Activated T-helper 2 cell treated with anti-CD3 and anti-CD28 coated beads, Interferon-gamma antibody, Interleukin-2, Interleukin-4, amounts not matched to agents 10 μg/mL and 5 μg/mL and 100 μg/mL, durations not matched to agents 14 hours and 24 hours and 36 hours (primary cell): ENCODE results near the gene ZNF680. TPM values are rescaled to one million over a fixed set of nuclear protein-coding genes. Genes with fewer than 3 reads are reported as not detected.
"Not testable (repeated sequence)": the region's sequence is repeated elsewhere in the genome, so short reads cannot be mapped to it uniquely, and the experiment has no call there.

Source experiments
- DNase-seq: peaks from one replicate; pipeline ENCODE4 v3.0.0; 2021; ENCODE audit warnings: low spot score
- H3K27ac Mint-ChIP-seq: one replicate; pipeline ENCODE4 v1.8.0; 2021; ENCODE audit warnings: mixed read lengths
- H3K27me3 Mint-ChIP-seq: one replicate; pipeline ENCODE4 v1.8.0; 2021; ENCODE audit warnings: low read depth, mixed read lengths
- H3K36me3 Mint-ChIP-seq: one replicate; pipeline ENCODE4 v1.8.0; 2021; ENCODE audit warnings: low read depth, mixed read lengths
- H3K4me1 Mint-ChIP-seq: one replicate; pipeline ENCODE4 v1.8.0; 2021; ENCODE audit warnings: low read depth, mixed read lengths
- H3K4me3 Mint-ChIP-seq: one replicate; pipeline ENCODE4 v1.8.0; 2021; ENCODE audit warnings: low read depth, mild to moderate bottlenecking, moderate library complexity, mixed read lengths
- H3K9me3 Mint-ChIP-seq: one replicate; pipeline ENCODE4 v1.8.0; 2021; ENCODE audit warnings: mixed read lengths
- intact Hi-C: fragments of 100-400 bp; cut with micrococcal nuclease; formaldehyde crosslinking; loops from one replicate; pipeline ENCODE4 v1.15.1; 2023
- total RNA-seq: library from RNA; stranded (reverse); gene quantifications from 2 replicates; pipeline ENCODE4 v1.2.3, GENCODE V29; 2022

The ZNF680 gene
- total RNA-seq, 1 donor from 2014 or later, result 10.9 TPM

- intact Hi-C loops, result no loop called here
- no peaks in the 10 kb centered on the region for H3K27me3 Mint-ChIP-seq
- H3K36me3 Mint-ChIP-seq, result no peaks in the 10 kb centered on the region
Observed at GRCh38 chr7:64581391-64581790, 18.5 kb upstream of the ZNF680 start.

GRCh38 chr7:64574540-64575099 is 11.7 kb upstream of the ZNF680 start:
- Mint-ChIP-seq H3K27me3 (peaks cover 7% of the 10 kb centered on the region), H3K9me3 (peaks cover 19% of the 10 kb centered on the region), H3K4me1 (peaks cover 5% of the 10 kb centered on the region), H3K27ac (no peak overlapping the region), H3K4me3 (no peak overlapping the region), H3K36me3 (peaks cover 2% of the 10 kb centered on the region)
- intact Hi-C loops, result no loop called here
- DNase-seq, result no peak

More at GRCh38 chr7:64581391-64581790, 18.5 kb upstream of the ZNF680 start:
- peaks cover 34% of the 10 kb centered on the region for H3K9me3 Mint-ChIP-seq
- no peak overlapping the region for H3K4me3 Mint-ChIP-seq
- no peak overlapping the region for H3K27ac Mint-ChIP-seq
- no peaks in the 10 kb centered on the region for H3K4me1 Mint-ChIP-seq
- DNase-seq, result no peak

DNA sequence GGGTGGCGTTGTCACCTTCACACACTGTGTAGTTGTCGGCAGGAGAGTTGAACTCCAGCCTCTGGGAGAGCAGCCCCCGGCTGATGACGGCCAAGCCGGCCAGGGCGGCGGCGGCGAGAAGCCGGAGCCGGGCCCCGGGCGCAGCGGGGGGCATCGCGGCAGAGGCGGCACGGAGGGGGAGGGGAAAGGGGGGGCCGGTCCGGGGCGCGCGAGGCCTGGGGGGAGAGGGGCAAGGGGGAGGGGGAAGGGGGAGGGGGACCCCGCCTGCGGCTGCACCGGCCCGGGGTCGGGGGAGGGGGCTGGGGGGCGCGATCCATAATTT is 7.4 kb upstream of the ZNF680 start:
- H3K9me3 Mint-ChIP-seq, result peaks cover 19% of the 10 kb centered on the region
- H3K27me3 Mint-ChIP-seq, H3K4me1 Mint-ChIP-seq, DNase-seq, H3K27ac Mint-ChIP-seq, intact Hi-C loops: not testable (repeated sequence)
- peak overlapping the region; percentile 79 for H3K4me3 Mint-ChIP-seq
- H3K36me3 Mint-ChIP-seq, result peaks cover 10% of the 10 kb centered on the region

DNA sequence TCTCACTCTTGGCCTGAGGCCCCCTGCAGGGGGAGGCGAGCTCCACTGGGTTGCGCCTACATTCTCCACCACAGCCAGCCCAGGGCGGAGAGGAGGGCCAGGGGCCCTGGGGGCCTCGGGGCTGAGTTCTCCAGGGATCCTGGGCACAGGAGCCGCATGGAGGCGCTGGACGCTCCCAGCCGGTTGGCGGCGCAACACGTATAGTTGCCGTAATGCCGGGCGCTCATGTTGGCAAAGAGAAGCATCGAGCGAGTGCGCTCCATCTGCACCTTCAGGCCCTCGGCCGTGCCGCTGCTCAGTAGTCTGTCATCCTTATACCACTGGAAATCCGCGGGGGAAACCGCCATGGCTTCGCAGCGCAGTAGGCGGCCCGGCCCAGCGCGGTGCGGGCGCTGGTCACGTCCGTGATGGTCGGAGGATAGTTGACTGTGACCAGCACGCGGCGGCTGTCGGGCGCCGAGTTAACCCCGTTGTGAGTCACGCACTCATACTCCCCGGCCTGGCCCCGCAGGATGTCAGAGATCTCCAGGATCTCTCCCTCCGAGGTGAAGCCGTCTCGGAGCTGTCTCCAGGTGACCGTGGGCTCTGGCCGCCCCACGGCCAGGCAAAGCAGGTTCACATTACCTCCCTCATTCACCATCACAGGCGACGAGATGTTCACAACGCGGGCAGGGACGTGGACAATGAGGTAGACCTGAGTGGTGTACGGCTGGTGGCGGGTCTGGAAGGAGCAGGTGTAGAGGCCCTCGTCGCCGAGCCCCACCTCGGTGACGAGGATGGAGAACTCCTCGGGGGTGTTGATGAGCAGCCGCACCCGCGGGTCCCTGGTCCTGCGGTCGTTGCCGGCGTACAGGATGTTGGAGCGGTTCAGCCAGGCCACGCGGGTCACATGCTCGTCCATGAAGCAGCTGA is 6.8 kb upstream of the ZNF680 start:
- DNase-seq, result peak; percentile 9
- H3K27me3 Mint-ChIP-seq, result peaks cover 11% of the 10 kb centered on the region
- H3K4me1 Mint-ChIP-seq, result not testable (repeated sequence)
- H3K27ac Mint-ChIP-seq, result peak overlapping the region; percentile 21
- intact Hi-C loops, result loop anchor here (10.0 kb wide), 1 partner anchor 805 kb away; the partner anchor contains the start of gene ZNF92
- H3K36me3 Mint-ChIP-seq, result peaks cover 10% of the 10 kb centered on the region
- H3K9me3 Mint-ChIP-seq, result peaks cover 19% of the 10 kb centered on the region
- peak overlapping the region; percentile 79 for H3K4me3 Mint-ChIP-seq

DNA sequence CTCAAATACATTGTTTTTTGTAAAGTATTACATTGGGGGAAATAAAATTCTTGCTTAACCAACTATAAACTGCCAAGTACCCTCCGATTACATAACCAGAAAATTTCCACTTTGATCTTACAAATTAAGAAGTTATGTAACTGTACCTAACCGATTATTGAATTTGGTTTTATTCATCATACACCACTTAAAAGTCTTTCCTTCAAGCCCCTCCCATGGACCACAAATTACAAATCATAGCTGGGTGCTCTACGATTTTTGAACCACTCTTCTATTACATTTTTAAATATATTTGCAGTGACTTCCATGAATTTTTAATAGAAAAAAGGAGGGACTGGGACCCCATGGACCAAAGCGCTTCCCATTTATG is 630 bp downstream of the ZNF680 start:
- intact Hi-C loops, result loop anchor here (1.0 to 10.0 kb wide), 6 partner anchors 105 to 813 kb away; partner anchors contain the start of genes ZNF107, ZNF138, ZNF273 and ZNF92
- Mint-ChIP-seq H3K36me3 (peaks cover 45% of the 10 kb centered on the region), H3K27me3 (peaks cover 2% of the 10 kb centered on the region), H3K27ac (peak overlapping the region; percentile 95), H3K4me3 (peak overlapping the region; percentile 98), H3K9me3 (peaks cover 42% of the 10 kb centered on the region), H3K4me1 (peaks cover 8% of the 10 kb centered on the region)
- no peak for DNase-seq

GRCh38 chr7:64559206-64559605 is 3.7 kb downstream of the ZNF680 start:
- no peak for DNase-seq
- H3K4me1 Mint-ChIP-seq, result peaks cover 8% of the 10 kb centered on the region
- no peaks in the 10 kb centered on the region for H3K27me3 Mint-ChIP-seq
- H3K9me3 Mint-ChIP-seq, result peaks cover 61% of the 10 kb centered on the region
- no peak overlapping the region for H3K4me3 Mint-ChIP-seq
- intact Hi-C loops, result no loop called here
- H3K36me3 Mint-ChIP-seq, result peaks cover 70% of the 10 kb centered on the region
- H3K27ac Mint-ChIP-seq, result no peak overlapping the region

- Mint-ChIP-seq H3K9me3 (peaks cover 57% of the 10 kb centered on the region), H3K36me3 (peaks cover 73% of the 10 kb centered on the region), H3K27me3 (no peaks in the 10 kb centered on the region), H3K4me1 (peaks cover 6% of the 10 kb centered on the region), H3K27ac (no peak overlapping the region), H3K4me3 (no peak overlapping the region)
- DNase-seq, result no peak
- intact Hi-C loops, result no loop called here
Observed at GRCh38 chr7:64558781-64559180, 4.1 kb downstream of the ZNF680 start.

GRCh38 chr7:64558323-64558705 is 4.6 kb downstream of the ZNF680 start:
- Mint-ChIP-seq H3K4me3 (no peak overlapping the region), H3K27ac (no peak overlapping the region), H3K9me3 (peaks cover 55% of the 10 kb centered on the region), H3K27me3 (no peaks in the 10 kb centered on the region), H3K4me1 (peaks cover 5% of the 10 kb centered on the region), H3K36me3 (peaks cover 77% of the 10 kb centered on the region)
- no peak for DNase-seq
- intact Hi-C loops, result no loop called here

- H3K4me3 Mint-ChIP-seq, result no peak overlapping the region
- peaks cover 78% of the 10 kb centered on the region for H3K36me3 Mint-ChIP-seq
- intact Hi-C loops, result no loop called here
- peaks cover 3% of the 10 kb centered on the region for H3K4me1 Mint-ChIP-seq
- no peak overlapping the region for H3K27ac Mint-ChIP-seq
- H3K27me3 Mint-ChIP-seq, result no peaks in the 10 kb centered on the region
- DNase-seq, result no peak
- peaks cover 55% of the 10 kb centered on the region for H3K9me3 Mint-ChIP-seq
Observed at GRCh38 chr7:64557601-64558322, 5.1 kb downstream of the ZNF680 start.

DNA sequence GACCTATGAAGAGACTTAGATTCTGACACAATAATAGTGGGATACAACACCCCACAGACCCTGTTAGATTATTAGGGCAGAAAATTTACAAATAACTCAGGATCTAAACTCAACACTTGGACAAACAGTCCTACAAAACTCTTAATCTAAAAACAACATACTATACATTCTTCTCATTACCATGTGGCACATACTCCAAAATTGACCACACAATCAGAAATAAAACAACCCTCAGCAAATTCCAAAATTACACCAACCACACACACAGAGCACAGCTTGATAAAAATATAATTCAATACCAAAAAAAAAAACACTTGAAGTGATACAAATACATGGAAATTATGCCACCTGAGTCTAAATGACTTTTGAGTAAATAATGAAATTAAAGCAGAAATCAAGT is 7.8 kb downstream of the ZNF680 start:
- no peak for DNase-seq
- no peaks in the 10 kb centered on the region for H3K27me3 Mint-ChIP-seq
- H3K27ac Mint-ChIP-seq, result no peak overlapping the region
- H3K36me3 Mint-ChIP-seq, result peaks cover 84% of the 10 kb centered on the region
- H3K4me3 Mint-ChIP-seq, result no peak overlapping the region
- H3K9me3 Mint-ChIP-seq, result peaks cover 66% of the 10 kb centered on the region
- intact Hi-C loops, result no loop called here
- H3K4me1 Mint-ChIP-seq, result no peaks in the 10 kb centered on the region

GRCh38 chr7:64554188-64554587 is 8.7 kb downstream of the ZNF680 start:
- peaks cover 72% of the 10 kb centered on the region for H3K9me3 Mint-ChIP-seq
- H3K27ac Mint-ChIP-seq, H3K4me1 Mint-ChIP-seq: not testable (repeated sequence)

GRCh38 chr7:64551375-64552142 is 11.3 kb downstream of the ZNF680 start:
- no peaks in the 10 kb centered on the region for H3K4me1 Mint-ChIP-seq
- DNase-seq, result no peak
- peaks cover 69% of the 10 kb centered on the region for H3K9me3 Mint-ChIP-seq
- intact Hi-C loops, result no loop called here
- H3K4me3 Mint-ChIP-seq, result no peak overlapping the region
- H3K27ac Mint-ChIP-seq, result no peak overlapping the region
- no peaks in the 10 kb centered on the region for H3K27me3 Mint-ChIP-seq
- peaks cover 82% of the 10 kb centered on the region for H3K36me3 Mint-ChIP-seq

More at GRCh38 chr7:64554188-64554587, 8.7 kb downstream of the ZNF680 start:
- intact Hi-C loops, DNase-seq, H3K27me3 Mint-ChIP-seq, H3K4me3 Mint-ChIP-seq: not testable (repeated sequence)
- peaks cover 89% of the 10 kb centered on the region for H3K36me3 Mint-ChIP-seq
